Epidermal melanocyte (primary cell): ENCODE measurements around the gene JAML.

ENCODE experiments used
- DNase-seq: peaks from one replicate; pipeline ENCODE4 v3.0.0; 2011; ENCODE audit warnings: low spot score; ENCODE audit not compliant: insufficient read length

Gene JAML, protein sequence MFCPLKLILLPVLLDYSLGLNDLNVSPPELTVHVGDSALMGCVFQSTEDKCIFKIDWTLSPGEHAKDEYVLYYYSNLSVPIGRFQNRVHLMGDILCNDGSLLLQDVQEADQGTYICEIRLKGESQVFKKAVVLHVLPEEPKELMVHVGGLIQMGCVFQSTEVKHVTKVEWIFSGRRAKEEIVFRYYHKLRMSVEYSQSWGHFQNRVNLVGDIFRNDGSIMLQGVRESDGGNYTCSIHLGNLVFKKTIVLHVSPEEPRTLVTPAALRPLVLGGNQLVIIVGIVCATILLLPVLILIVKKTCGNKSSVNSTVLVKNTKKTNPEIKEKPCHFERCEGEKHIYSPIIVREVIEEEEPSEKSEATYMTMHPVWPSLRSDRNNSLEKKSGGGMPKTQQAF

DNA sequence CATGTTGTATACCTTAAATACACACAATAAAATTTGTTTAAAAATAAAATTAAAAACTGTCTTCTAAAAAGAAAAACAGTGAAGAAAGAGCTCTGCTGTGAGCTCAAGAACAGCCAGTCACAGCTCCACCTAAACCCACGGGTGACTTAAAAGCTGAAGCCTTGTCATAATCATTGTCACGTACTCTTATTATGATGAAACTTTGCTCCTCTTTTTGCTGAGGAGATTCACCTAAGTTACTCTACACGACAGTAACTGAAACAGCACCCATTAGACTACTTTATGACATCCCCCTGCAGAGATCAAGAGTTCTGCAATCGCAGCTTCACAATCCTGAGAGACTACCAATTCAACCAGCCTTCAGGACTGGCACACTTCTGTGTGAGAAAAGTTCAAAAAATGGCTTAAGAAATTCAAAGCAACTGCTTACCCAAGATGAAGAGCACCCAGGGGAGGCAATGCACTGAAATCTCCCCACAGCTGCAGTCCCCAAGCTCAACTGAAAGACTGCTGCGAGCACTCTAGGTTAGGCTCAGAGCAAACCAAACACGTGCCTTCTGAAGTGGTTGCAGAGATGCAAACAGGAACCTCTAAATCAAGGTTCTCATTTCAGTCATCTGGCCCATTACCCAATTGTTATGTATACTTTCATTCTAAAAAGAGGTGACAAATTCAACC is at the start of gene JAML:
Gene JAML (minus strand): TSS at position 501 of the 678 bp plus-strand sequence. CDS start 10,145 bp downstream, outside the sequence.
- no peak for DNase-seq

DNA sequence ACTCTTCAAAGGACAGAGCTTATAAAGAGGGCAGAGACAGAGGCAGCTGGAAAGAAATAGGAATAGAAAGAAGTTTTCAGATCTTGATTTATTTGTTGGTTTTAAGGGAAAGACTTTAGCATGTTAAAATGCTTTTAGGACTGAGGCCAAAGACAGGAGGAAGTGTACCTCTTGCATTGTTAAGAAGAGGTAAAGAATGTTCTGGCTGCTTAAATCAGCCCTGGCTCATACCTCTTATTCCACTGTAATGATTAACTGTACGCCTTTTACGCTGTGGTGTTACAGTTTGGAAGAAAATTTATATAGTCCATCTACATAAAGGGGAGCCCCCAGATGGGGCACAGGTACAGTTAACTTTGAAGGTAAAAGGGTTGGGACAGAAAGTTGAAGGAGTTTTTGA is 49.4 kb upstream of the JAML start:
- DNase-seq: no peak

DNA sequence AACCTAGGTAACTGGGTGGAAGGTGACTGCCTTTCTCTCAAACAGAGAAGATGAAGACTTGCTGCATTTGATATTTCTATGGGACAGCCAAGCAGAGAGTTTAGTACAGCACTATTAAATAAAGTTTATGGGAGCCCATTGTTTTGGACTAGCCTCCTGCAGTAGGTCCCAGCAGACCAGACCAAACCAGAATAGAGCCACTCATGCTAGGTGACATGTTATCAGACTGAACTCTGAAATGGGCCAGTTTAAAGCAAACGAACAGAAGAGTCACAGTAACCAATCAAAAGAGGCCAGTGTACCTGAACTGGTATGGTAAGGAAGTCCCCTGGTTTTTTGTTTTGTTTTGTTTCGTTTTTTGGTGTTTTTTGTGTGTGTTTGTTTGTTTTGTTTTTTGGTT is 47.2 kb upstream of the JAML start:
- no peak for DNase-seq

DNA sequence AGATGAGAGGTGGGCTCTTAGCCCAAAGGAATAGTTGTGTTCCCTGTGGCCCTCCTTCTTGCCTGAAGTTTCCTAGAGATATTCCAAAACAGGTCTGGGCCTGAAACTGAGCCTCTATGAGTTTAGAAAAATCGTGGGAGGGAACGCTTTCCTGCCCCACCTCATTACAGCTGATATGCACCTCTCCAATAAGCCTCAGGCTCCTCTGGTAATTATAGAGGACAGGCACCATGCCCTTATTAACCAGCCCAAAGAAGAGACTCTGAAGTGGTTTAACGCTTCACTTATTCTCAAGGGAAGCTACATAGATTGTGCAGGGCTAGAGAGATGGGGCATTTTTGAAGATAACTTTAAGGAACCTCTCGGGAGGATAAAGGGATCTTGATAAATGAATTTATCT is 42.7 kb upstream of the JAML start:
- DNase-seq: no peak

DNA sequence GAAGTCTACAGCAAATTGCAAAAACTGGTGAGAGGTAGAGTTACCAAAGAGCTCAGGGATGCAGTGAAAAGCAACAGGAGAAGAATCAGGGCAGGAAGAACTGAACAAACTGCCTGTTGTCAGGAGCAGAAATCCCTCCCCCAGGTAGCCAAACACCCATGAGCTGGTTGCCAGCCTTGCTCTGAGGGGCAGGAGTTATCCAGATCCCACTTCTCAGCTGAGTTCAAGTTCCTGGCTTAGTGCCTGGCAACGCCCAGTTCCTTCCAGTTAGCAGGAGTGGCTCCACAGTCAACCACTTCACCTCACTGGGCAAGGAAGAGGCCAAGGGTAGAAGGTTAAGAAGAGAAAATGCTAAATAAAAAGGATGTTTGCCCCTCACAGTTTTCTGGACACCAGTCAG is 41.1 kb upstream of the JAML start:
- DNase-seq: no peak

DNA sequence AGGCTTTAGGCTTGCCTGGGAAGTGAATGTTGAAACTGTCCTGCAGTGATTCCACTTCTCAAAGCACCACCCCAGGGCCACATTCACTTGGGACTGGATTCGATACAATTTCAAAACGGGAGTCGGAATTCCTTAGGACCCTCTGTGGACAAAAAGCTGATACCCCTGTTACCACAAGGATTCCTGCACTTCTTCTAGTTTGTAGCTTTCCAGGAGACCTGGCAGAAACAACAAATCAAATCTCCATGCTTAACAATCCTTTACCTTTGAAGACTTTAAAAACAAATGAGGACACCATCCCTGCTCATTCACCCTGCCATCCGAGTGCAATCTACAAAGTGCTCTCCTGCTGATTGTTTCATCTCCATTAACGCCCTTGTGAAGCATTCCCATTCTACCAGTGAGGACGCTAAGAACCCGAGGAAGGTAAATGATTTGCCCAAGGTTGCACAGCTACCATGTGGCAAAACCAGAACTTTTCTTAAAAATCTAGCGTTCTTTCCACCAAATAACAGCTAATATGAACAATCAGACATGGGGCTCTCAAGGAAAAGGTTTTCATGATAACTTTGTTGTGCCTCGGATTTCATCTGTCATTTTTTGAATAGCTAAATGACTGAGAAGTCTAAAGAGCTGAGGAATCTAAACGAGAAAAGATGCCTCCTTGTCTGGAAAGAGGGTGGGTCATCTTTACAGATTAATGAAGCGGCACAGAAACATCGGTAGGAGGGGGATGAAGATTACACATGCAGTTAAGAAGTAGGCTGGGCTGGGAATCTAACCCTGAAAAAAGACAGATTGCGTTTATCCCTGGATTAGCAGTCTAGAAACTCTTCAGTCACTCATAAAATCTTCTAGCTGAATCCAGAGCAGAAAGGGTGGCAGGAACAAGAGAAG is 40.0 kb upstream of the JAML start:
- no peak for DNase-seq

DNA sequence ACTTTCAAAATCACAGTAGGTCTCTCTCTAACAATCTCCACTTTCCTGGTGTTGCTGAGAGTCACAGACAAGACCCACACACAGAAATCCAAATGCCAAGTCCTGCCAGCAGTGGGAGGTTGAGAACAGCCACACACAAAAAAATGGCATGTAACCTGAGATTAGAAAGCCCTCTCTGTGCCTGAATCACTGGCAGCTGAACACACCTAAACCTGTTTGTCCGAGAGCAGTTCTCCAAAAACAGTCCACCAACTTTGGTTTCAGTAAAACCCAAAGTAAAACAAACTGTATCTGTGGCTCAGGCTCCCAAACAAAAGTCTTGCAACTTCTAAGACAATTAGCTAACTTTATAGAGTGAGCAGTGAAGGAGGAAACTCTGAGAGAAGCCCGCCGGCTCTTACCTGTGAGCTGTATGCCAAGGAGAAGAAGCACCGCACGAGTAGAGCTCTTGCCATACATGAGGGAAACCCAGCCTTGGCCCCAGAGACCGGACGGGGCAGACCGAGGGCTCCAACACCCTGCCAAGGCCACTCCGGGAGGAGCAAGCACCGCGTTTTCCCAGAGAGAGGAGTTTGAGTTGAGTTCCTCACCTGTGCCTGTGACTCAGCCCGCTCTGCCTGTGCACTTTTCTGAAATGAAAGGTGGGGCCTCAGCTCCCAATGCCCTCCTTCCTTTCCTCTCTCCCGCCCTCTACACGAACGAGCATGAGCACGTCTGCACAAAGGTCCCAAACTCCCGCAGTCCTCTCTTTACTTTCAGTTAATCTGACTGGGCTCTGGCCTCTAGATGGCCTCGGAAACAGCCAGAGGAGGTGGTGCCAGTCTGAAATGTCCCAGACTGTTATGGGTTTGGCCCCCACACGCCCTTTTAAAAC is 39.1 kb upstream of the JAML start, which contains the start of gene MPZL2:
Gene MPZL2 (minus strand): TSS at position 603 of the 874 bp plus-strand sequence. CDS start 144 bp downstream, at position 459.
- DNase-seq: no peak

DNA sequence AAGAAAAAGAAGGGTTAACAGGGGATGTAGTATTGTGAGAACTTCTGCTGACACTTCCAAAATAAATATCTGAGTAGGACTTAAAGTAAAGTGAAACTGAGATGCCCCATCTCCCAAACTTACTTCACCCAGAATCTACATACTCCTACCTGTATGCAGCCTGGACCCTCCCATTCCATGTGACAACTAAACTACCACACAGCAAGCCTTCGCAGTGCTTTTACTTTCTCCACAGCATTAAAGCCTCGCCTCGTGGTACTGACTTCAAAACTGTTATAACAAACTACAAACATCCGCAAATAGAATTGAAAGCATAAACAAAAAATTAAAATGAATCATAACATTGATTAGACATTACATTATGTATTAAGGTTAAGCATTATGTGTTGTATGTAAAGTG is 38.3 kb upstream of the JAML start:
- no peak for DNase-seq

DNA sequence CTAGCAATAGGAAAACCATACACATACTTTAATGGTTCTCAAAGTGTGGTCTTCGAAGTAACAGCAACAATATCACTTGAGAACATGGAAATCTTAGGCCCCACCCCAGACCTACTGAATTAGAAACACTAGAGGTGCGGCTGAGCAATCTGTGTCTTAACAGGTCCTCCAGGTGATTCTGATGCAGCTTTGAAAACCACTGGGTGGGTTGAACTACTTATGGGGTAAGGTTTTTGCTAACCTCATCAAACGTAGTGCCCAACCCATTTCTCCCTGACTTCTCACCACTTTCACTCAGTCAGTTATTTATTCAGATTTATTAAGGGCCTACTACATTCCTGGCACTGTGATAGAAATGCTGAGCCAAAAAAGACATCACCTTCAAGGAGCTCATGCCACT is 35.5 kb upstream of the JAML start:
- DNase-seq: no peak

DNA sequence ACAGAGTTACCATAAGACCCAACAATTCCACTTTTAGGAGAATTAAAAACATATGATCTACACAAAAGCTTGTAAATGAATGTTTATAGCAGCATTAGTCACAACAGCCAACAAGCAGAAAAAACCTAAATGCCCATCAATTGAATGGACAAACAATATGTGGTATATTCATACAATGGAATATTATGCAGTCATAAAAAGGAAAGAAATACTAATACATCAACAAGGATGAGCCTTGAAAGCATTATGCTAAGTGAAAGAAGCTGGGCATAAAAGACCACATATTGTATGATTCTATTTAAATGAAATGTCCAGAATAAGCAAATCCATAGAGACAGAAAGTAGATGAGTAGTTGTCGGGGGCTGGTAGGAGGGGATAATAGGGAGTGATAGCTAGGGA is 34.3 kb upstream of the JAML start:
- no peak for DNase-seq

DNA sequence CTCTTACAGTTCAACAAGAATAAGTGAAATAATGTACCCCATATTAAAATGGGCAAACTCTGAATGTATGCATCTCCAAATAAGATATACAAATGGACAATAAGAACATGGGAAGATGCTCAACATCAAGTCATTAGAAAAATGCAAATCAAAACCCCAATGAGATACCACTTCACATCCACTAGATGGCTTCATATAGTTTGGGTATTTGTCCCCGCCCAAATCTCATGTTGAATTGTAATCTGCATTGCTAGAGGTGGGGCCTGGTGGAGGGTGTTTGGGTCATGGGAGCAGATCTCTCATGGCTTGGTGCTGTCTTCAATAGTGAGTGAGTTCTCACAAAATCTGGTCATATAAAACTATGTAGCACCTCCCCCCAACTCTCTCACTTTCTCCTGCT is 33.6 kb upstream of the JAML start:
- no peak for DNase-seq

DNA sequence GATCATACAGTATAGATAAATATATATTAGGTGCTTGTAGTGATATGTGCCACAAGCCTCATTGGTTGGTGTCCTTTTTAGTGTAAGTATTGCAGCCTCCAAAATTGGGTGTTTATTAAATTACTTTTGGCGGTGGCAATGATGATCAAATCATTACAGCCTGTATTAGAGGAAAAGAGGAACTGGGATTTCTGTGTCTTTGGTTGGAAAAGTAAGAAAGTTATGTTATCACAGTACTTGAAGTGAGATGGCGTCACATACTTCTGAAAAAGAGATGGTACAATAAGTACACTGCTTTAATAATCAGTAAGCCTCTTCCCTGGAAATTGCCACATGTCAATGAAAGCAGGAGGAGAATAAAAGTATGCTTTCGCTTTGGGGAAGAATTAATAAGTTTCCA is 27.9 kb upstream of the JAML start:
- DNase-seq: no peak

DNA sequence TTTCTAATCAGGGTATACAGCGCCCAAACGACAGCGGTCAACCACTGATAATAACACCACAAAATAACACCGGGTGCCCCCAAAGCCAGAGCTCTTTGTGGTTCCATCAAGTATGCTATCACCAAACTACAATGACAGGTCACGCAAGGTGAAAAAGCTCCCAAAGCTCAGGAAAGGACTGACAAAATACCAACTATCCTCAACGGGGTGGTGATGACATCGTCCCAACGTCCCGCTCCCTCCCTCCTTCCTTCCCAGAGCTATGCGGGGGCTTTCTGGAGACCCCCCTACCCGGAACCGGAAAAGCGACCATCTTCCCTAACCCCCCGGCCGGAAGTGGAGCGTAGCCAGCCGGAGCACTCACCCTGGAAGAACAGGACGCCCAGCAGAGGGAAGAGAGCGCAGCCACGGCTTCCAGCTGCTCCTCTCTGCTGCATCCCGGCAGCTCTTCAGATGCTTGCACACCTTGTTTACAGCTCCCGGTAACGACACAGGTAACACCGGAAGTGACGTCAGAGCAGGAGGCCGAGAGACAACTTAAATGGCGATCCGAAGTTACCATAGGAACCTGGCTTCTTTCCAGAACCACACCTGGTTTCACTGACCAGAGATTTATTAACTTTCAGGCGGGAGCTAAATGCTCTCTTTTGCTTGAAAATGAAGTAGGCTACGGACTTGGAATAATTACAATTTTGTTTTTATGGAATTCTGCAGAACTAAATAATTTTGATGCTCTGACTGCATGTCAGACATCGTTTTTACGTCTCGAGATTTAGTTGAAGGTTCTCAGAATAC is 27.2 kb upstream of the JAML start, which contains the start of gene MPZL3:
Gene MPZL3 (minus strand): TSS at position 508 of the 795 bp plus-strand sequence. CDS start 71 bp downstream, at position 437.
- DNase-seq: peak; percentile 52

DNA sequence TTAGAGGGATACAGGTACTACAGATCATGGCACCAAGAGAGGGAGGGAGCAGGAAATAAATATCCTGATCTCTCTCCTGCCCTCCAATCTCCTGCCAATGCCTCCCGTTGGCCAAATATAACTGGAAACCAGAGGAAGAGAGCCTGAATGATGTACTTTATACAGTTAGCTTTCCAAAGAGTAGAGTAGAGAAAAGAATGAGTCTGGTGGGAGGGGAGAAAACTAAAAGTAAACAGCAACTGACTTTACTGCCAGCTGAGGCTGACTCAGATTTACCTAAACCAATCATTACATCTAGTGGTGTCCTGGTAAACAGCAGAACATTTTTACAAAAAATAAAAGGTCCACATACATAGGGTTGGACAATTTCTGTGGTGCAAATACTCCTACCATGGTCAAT is 22.2 kb upstream of the JAML start:
- no peak for DNase-seq

DNA sequence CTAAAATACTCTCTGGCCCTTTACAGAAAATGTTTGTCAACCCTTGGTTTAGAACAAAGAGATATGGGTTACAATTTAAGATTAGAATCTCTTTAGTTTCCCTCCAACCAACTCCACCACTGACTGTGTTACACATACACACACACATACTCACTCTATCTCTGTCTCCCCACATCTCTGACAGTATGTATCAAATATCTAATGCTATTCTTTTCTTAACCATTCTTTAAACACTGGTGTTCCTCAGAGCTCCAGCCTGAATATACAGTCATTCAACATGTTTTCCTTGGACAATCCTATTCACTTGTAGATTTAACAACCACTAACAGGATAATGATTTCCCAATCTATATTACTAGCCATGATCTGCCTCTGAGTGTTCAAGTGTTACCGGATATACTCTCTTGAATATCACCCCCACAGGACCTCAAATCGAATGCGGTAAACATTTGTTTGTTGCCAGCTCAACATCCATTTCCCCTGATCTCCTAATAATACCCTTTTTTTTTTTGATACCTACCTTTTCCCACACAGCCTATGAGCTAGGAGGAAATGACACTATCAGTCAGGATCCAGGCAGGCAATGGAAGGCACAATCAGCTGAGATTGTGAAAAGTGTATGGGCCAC is 21.2 kb upstream of the JAML start:
- DNase-seq: no peak

DNA sequence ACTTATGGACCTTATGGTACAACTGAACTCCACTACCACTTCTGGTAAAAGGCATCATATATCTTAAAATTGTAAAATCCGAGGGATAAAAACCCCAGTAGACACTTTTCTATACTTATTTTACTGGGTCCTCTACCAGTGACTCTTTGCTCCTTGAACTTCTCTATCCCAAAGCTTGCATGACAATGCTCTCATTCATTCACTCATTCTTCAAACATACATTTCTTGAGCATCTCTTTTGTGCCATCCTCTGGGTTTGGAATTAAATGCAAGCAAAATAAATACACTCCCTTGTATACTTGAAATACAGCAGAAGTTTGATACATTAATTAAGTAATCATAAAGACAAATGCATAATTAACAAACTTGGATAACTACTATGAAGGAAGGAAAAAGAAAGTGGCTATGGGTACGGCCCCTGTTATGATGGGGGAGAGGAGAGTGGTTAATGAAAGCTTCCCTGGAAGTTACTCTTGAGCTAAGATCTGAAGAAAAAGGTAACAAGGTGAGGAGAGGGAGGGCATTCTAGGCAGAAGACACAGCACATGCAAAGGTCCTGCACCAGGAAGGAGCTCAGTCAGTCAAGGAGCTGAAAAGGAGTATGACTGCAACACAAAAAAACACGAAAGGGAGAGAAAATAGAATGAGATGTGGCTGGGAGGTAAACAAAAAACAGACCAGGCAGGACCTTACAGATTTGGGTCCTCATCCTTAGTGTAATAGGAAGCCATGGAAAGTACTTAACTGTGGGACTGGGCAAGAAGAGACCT is 19.4 kb upstream of the JAML start:
- no peak for DNase-seq

DNA sequence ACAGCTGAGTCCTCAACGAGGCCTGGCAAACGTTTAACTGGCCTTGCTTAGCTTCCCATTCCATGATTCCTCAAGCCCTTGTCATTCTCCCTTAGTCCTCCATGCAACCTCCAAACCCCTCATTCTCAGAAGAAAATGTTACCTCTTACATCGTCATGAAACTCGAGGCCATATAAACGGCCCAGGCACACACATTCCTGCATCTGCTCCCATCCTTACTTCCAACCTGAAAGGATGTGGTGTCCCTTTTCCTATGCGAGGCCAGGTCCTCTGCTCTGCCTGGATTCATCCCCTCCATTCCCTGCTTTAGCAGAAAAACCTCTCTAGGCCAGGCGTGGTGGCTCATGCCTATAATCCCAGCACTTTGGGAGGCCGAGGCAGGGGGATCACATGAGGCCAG is 18.4 kb upstream of the JAML start:
- no peak for DNase-seq

DNA sequence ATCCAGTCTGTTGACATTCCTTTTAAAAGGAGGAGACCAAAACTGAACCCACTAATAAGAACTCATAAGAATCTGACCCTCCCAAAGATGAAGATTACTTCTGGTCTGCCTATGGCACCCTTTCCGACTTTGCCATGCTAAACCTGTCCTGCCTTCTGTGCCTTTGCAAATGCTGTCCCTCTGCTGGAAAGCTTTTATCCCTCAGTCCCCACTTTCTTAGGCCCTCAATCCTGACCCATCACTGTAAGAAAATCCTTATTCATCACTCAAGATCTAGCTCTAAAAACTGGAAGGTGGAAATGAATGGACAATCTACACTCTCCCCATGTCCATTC is 16.9 kb upstream of the JAML start:
- no peak for DNase-seq
